ENCODE measurements around the gene IL2. TPM values are rescaled to one million over a fixed set of nuclear protein-coding genes. Genes with fewer than 3 reads are reported as not detected.

The IL2 gene
- total RNA-seq, 3 donors from 2014 or later, result not detected

DNA sequence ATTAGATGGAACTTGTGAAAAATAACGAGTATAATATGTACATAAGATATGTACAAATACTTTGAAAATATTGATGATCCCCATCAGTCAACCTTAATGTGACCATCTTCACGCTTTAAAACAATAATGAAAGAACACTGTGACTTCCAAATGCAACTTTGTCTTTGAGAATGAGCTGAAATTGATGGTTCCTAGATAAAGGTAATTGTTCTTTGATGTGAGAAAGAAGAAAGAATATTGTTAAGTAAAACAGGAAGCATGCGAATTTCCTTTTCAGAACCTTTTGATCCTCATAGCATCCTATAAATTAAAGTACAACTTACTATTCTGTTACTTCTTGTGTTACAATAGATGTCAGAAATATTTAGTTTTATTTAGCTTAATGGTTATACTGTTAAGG is 22.2 kb downstream of the IL2 start:
- no peaks in the 10 kb centered on the region for H3K9me3 ChIP-seq
- H3K4me3 ChIP-seq, result no peak overlapping the region
- DNase-seq (no peak), ATAC-seq (no peak)
- no peaks in the 10 kb centered on the region for H3K4me1 ChIP-seq (ENCODE audit: low read depth)
- H3K36me3 ChIP-seq (ENCODE audit: low read depth), result no peaks in the 10 kb centered on the region
- intact Hi-C loops (cut with DNase I, micrococcal nuclease), result no loop called here
- no peak for TF ChIP-seq CTCF (IDR thresholded peaks at IDR 0.05)

DNA sequence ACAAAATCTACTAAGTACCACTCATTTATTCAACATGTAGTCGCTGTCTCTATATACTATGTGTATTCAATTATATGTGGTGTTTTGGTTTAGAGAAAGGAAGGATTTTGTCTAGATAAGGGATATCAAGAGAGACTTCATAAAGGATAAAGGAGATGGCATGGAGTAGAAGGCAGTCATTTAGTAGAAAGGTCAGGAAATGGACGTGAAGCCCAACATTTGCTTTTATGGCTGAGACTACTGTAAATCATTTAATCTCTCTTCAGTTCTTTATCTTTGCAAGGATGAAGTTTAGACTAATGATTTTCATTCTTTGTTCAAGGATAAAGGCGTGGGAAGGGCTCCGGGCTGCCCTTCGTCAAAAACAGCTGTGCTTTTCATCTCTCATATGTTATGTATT is 25.2 kb downstream of the IL2 start:
- H3K4me3 ChIP-seq, result no peak overlapping the region
- intact Hi-C loops (cut with DNase I, micrococcal nuclease), result no loop called here
- TF ChIP-seq CTCF (IDR thresholded peaks at IDR 0.05), result no peak
- ATAC-seq (no peak), DNase-seq (no peak)
- no peaks in the 10 kb centered on the region for H3K36me3 ChIP-seq (ENCODE audit: low read depth)
- H3K9me3 ChIP-seq, result no peaks in the 10 kb centered on the region
- no peaks in the 10 kb centered on the region for H3K4me1 ChIP-seq (ENCODE audit: low read depth)

GRCh38 chr4:122423246-122423645 is 33.3 kb downstream of the IL2 start:
- Histone ChIP-seq H3K4me1 (ENCODE audit: low read depth) (no peaks in the 10 kb centered on the region), H3K9me3 (no peaks in the 10 kb centered on the region), H3K4me3 (no peak overlapping the region), H3K36me3 (ENCODE audit: low read depth) (no peaks in the 10 kb centered on the region)
- TF ChIP-seq CTCF (IDR thresholded peaks at IDR 0.05), result no peak
- intact Hi-C loops (cut with DNase I, micrococcal nuclease), result no loop called here
- ATAC-seq, result no peak
- no peak for DNase-seq

DNA sequence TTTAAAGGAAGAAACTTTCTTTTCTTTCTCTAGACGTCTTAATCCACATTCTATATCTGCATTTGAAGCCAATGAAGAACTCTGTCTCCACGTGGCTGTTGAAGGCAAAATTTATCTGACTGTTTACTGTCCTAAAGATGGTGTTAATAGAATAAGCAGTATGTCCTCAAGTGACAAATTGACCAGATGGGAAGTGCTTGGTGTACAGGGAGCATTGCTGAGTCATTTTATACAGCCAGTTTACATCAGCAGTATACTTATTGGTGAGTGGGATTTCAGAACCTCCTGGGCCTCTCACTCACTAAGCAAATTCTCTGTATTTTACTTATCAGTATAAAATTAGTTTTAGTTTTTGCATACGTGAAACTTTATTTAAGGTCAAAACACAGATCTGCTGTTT is 44.0 kb downstream of the IL2 start:
- intact Hi-C loops (cut with DNase I, micrococcal nuclease), result no loop called here
- DNase-seq, result no peak
- H3K4me1 ChIP-seq (ENCODE audit: low read depth), result no peaks in the 10 kb centered on the region
- H3K9me3 ChIP-seq, result no peaks in the 10 kb centered on the region
- ATAC-seq, result no peak
- no peaks in the 10 kb centered on the region for H3K36me3 ChIP-seq (ENCODE audit: low read depth)
- H3K4me3 ChIP-seq, result no peak overlapping the region
- no peak for TF ChIP-seq CTCF (IDR thresholded peaks at IDR 0.05)

GRCh38 chr4:122403861-122404260 is 52.7 kb downstream of the IL2 start:
- no peaks in the 10 kb centered on the region for H3K4me1 ChIP-seq (ENCODE audit: low read depth)
- H3K9me3 ChIP-seq, result no peaks in the 10 kb centered on the region
- intact Hi-C loops (cut with DNase I, micrococcal nuclease), result no loop called here
- H3K4me3 ChIP-seq, result no peak overlapping the region
- DNase-seq, result no peak
- no peak for ATAC-seq
- H3K36me3 ChIP-seq (ENCODE audit: low read depth), result no peaks in the 10 kb centered on the region
- TF ChIP-seq CTCF (IDR thresholded peaks at IDR 0.05), result no peak

Other genes with a start within 250 kb of the IL2 start
- gene ADAD1, start 77.7 kb downstream of the IL2 start, total RNA-seq, result not detected
- not detected for gene IL21, start 164.3 kb upstream of the IL2 start, total RNA-seq

Measured in mucosa of descending colon (tissue), 3 donors.